Upper lobe of left lung (tissue), 4 donors: ENCODE results near the gene COL19A1.

Experiments used
- CTCF ChIP-seq, 6 experiments: fragments of 450-650 bp in 4 of 6; fragments of 200-600 bp in 2 of 6; sonication (generic) in 2 of 6; IDR thresholded peaks; one replicate each; pipeline ENCODE4 v1.5.1; 2016 to 2019; ENCODE audit warnings: antibody characterized with exemption in 6 of 6
- POLR2A ChIP-seq, 4 donors: fragments of 450-650 bp; IDR thresholded peaks; one replicate each; pipeline ENCODE4 v1.5.1; 2016 to 2017; ENCODE audit warnings: antibody characterized with exemption in 4 of 4, mild to moderate bottlenecking in 2 of 4
- POLR2AphosphoS5 ChIP-seq, 2 donors: sonication (generic); formaldehyde crosslinking; IDR thresholded peaks; one replicate each; pipeline ENCODE4 v1.5.1; 2017; ENCODE audit warnings: antibody characterized with exemption in 2 of 2

GRCh38 chr6:70221715-70222438 lies 355.5 kb downstream of the COL19A1 start:
- TF ChIP-seq CTCF (IDR thresholded peaks at IDR 0.05) (no peak), POLR2A (IDR thresholded peaks at IDR 0.05) (no peak), POLR2AphosphoS5 (IDR thresholded peaks at IDR 0.05) (no peak)
